Effector memory CD4-positive, alpha-beta T cell (primary cell): ENCODE results near the gene SPANXN5.
"Not testable (repeated sequence)": the region's sequence is repeated elsewhere in the genome, so short reads cannot be mapped to it uniquely, and the experiment has no call there.

Experiments used
- DNase-seq, 3 donors: peaks; one replicate each; pipeline ENCODE4 v3.0.0-alpha.2; 2020
- H3K27ac ChIP-seq: 2 replicates; pipeline ENCODE4 v1.7.0; 2013; ENCODE audit warnings: mild to moderate bottlenecking, low read length, moderate library complexity; ENCODE audit not compliant: insufficient read depth, poor library complexity, severe bottlenecking
- H3K27me3 ChIP-seq: replicated peaks from 2 replicates; pipeline ENCODE4 v1.7.0; 2013; ENCODE audit warnings: mild to moderate bottlenecking, low read length; ENCODE audit not compliant: insufficient read depth, control insufficient read depth, poor library complexity, severe bottlenecking
- H3K36me3 ChIP-seq: 2 replicates; pipeline ENCODE4 v1.7.0; 2013; ENCODE audit warnings: mild to moderate bottlenecking, low read length, moderate library complexity; ENCODE audit not compliant: control insufficient read depth, insufficient read depth
- H3K4me1 ChIP-seq: 2 replicates; pipeline ENCODE4 v1.7.0; 2013; ENCODE audit warnings: low read length, mild to moderate bottlenecking; ENCODE audit not compliant: control insufficient read depth, insufficient read depth, poor library complexity, severe bottlenecking
- H3K4me3 ChIP-seq: 2 replicates; pipeline ENCODE4 v1.7.0; 2013; ENCODE audit warnings: low read length, low read depth, mild to moderate bottlenecking; ENCODE audit not compliant: insufficient read depth, poor library complexity, severe bottlenecking
- H3K9me3 ChIP-seq: 2 replicates; pipeline ENCODE4 v1.7.0; 2013; ENCODE audit warnings: mild to moderate bottlenecking, low read length, moderate library complexity; ENCODE audit not compliant: control insufficient read depth
- total RNA-seq, 3 donors: gene quantifications; one replicate each; lab custom pipeline; 2026; lab: John Stamatoyannopoulos, UW

The SPANXN5 gene
- total RNA-seq = 0 reads per million in 3 donors

DNA sequence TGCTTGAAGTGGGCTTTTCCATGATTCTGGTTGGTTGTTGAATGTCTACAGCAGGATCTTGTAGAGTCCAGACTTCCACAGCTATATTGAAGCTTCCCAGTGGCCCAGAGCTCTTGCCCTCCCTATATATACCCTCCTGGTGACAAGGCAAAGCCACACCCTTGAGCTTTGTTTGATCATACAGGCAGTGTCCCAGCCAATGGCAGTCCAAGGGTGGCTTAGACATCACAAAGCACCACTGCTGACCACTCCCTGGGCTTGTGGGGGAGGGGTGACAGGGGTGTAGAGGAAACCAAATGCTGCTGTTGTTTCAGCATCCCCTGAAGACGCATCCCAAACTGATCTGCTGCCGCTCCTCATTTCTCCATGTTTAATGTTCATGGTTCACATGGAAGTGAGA is at the start of gene SPANXN5:
TSS of gene SPANXN5 (minus strand) at position 101 of the 400 bp plus-strand sequence. CDS start at position 22, 79 bp downstream.
- not testable (repeated sequence) for H3K27me3 ChIP-seq, H3K4me3 ChIP-seq, H3K4me1 ChIP-seq, H3K9me3 ChIP-seq, H3K27ac ChIP-seq, H3K36me3 ChIP-seq, DNase-seq

GRCh38 chrX:52843619-52844018 is 46.4 kb upstream of the SPANXN5 start:
- H3K4me1 ChIP-seq, H3K27me3 ChIP-seq, DNase-seq, H3K4me3 ChIP-seq, H3K27ac ChIP-seq, H3K9me3 ChIP-seq, H3K36me3 ChIP-seq: not testable (repeated sequence)

DNA sequence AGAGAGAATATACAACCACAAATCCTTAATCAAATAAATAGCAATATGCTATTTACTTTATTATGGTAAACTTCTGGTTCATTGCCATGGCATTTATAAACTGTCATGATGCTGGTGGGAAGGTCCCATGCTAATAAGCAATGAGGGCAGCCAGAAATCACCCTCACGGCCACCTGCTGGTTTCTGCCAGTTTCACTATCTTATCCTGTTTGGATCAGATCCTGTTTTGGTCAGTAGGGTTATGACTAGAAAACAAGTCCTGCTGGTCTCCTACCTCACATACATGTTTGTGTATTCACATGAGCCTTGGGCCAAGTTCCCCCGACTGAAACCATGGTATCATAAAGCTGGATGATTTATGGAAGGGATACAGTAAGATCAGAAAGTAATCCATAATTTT is 41.9 kb upstream of the SPANXN5 start:
- no peak for DNase-seq
- Histone ChIP-seq H3K27me3 (no peaks in the 10 kb centered on the region), H3K27ac (no peak overlapping the region), H3K4me3 (no peak overlapping the region), H3K9me3 (no peaks in the 10 kb centered on the region), H3K36me3 (no peaks in the 10 kb centered on the region), H3K4me1 (no peaks in the 10 kb centered on the region)

GRCh38 chrX:52830551-52830950 is 33.3 kb upstream of the SPANXN5 start:
- Histone ChIP-seq H3K4me1 (no peaks in the 10 kb centered on the region), H3K36me3 (no peaks in the 10 kb centered on the region), H3K27me3 (no peaks in the 10 kb centered on the region), H3K4me3 (no peak overlapping the region), H3K27ac (no peak overlapping the region), H3K9me3 (no peaks in the 10 kb centered on the region)
- no peak for DNase-seq

DNA sequence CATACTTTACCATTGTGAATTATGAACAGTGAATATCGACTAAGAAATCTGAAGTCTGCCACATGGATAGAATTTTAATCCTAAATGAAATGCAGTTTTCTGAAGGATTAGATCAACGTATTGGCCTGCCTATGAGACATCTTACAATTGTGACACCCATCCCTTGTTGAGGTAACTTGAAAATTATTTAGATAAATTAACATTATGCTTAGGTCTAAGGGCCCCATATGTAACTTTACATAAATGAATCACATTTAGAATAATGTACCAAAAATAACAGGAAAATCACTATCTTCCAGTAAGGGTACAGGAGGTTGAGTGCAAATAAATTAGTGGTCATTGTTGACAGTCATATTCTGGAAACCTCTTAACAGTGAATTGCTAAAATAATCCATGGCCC is 27.4 kb upstream of the SPANXN5 start:
- H3K27me3 ChIP-seq = no peaks in the 10 kb centered on the region
- DNase-seq = no peak
- H3K36me3 ChIP-seq = no peaks in the 10 kb centered on the region
- no peak overlapping the region for H3K4me3 ChIP-seq
- no peaks in the 10 kb centered on the region for H3K9me3 ChIP-seq
- H3K27ac ChIP-seq = no peak overlapping the region
- no peaks in the 10 kb centered on the region for H3K4me1 ChIP-seq

DNA sequence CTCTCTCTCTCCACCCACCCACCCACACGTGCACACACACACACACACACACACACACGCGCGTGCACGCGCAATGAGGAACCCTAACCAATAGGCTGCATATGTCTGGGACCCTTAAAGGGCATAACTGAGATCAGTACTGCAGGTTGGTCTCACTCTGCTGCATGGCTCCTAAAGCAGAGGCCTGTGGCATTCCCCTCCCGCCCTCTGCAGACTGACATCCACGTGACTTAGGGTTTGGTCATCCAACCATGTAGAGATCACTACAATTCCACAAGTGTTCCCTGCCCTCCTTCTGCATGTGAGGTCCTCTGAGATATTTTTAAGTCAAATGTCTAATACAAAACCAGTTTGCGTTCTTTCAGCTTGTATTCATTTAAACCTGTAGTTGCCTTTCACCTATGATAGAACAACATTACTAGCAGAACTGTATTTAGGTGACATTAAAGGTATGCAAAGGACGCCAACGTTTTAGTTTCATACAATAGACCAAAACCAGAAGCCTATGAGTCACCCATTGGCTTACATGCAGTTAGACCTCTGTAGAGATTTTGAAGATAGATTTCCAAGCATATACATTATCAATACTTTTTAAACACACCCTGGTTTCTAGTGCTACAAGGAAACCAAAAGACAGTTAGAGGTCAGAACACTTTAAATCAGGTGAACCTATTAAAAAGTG is 24.0 kb upstream of the SPANXN5 start:
- H3K27me3 ChIP-seq = no peaks in the 10 kb centered on the region
- no peaks in the 10 kb centered on the region for H3K4me1 ChIP-seq
- no peak for DNase-seq
- no peaks in the 10 kb centered on the region for H3K36me3 ChIP-seq
- H3K9me3 ChIP-seq = no peaks in the 10 kb centered on the region
- no peak overlapping the region for H3K27ac ChIP-seq
- no peak overlapping the region for H3K4me3 ChIP-seq

DNA sequence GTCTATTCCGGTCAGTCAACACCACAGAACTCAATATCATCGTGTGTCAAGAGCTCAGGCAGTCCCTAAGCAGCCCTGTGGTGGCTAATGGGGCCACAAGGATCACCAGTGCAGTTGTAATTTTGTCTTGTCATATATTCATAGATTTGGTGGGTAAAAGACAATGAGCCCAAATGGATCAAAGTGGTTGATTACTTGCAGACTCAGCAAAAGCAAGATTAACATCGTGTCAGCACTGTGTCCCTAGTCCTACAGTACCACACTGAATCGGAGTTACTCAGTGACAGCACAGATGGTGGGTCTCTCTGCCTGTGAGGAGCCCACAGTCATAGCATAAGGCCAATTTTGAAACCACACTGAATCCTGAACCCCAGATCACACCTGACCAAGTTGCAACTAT is 22.6 kb upstream of the SPANXN5 start:
- Histone ChIP-seq H3K4me3 (no peak overlapping the region), H3K36me3 (no peaks in the 10 kb centered on the region), H3K27me3 (no peaks in the 10 kb centered on the region), H3K9me3 (no peaks in the 10 kb centered on the region), H3K4me1 (no peaks in the 10 kb centered on the region), H3K27ac (no peak overlapping the region)
- DNase-seq = no peak

GRCh38 chrX:52811065-52811625 is 13.9 kb upstream of the SPANXN5 start, which contains the start of gene XAGE5:
Gene XAGE5, plus strand, starts transcription at chrX:52811287. Its CDS starts 1,280 bp downstream, at chrX:52812567.
- no peaks in the 10 kb centered on the region for H3K27me3 ChIP-seq
- H3K36me3 ChIP-seq = no peaks in the 10 kb centered on the region
- H3K9me3 ChIP-seq = no peaks in the 10 kb centered on the region
- H3K4me1 ChIP-seq = no peaks in the 10 kb centered on the region
- DNase-seq = no peak
- H3K4me3 ChIP-seq = no peak within 1 kb of the TSS
- no peak within 1 kb of the TSS for H3K27ac ChIP-seq

DNA sequence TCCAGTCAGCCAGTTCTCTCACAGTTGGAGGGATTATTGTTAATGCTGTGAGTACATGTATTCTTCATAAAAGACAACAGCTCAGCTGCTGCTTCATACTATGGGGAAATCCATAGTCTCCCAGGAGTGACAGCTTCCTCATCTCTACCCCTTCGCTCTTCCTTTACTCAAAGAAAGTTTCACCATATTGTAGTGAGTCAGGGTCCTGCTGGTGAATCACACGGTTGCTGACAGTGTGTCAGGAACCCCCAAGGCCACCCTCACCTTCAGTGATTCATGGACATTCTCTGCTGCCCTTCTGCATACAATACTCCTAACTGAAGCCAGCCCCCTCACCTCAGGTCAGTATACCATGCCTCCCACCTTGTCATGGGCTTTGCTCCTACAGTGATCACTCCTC is 7.6 kb upstream of the SPANXN5 start:
- not testable (repeated sequence) for H3K27ac ChIP-seq, H3K36me3 ChIP-seq, DNase-seq, H3K4me1 ChIP-seq, H3K27me3 ChIP-seq, H3K4me3 ChIP-seq, H3K9me3 ChIP-seq

DNA sequence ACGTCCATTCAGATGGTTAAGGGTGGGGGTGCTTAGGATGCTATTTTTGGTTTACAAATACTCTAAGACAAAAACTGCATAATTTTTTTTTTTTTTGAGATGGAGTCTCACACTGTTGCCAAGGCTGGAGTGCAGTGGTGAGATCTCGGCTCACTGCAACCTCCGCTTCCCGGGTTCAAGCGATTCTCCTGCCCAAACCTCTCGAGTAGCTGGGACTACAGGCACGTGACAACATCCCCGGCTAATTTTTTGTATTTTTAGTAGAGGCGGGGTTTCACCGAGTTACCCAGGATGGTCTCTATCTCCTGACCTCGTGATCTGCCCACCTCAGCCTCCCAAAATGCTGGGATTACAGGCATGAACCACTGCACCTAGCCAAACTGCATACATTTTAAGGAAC is 23.7 kb downstream of the SPANXN5 start:
- not testable (repeated sequence) for H3K9me3 ChIP-seq, H3K27me3 ChIP-seq, H3K4me1 ChIP-seq, H3K36me3 ChIP-seq, H3K4me3 ChIP-seq, DNase-seq, H3K27ac ChIP-seq
